Measurements from ENCODE around the gene ARHGAP26. TPM values are rescaled to one million over a fixed set of nuclear protein-coding genes. Genes with fewer than 3 reads are reported as not detected.

The ARHGAP26 gene
- total RNA-seq, 4 donors from 2014 or later: 61.0 to 76.7 (median 61.2) TPM

GRCh38 chr5:143271431-143271830 lies 501.3 kb downstream of the ARHGAP26 start:
- no peaks in the 10 kb centered on the region for H3K4me1 ChIP-seq
- no peaks in the 10 kb centered on the region for H3K27me3 ChIP-seq
- H3K4me3 ChIP-seq: no peak overlapping the region
- WGBS, 2 donors (ENCODE audit: low coverage in 1 of 2): 88 to 91% methylated on average over 2 of the region's 2 CpGs
- no peak for DNase-seq
- intact Hi-C loops (cut with DNase I; ENCODE audit: low total_unique reads): no loop called here
- in situ Hi-C loops (cut with MboI; ENCODE audit: low pct_ligation_motif_present in 1 of 4, low pct_unique_long_range_greater_than_20kb in 1 of 4, low sequenced_read_pairs in 3 of 4): no loop called here
- H3K9me3 ChIP-seq: no peaks in the 10 kb centered on the region
- TF ChIP-seq EP300 (IDR thresholded peaks at IDR 0.05; ENCODE audit: low read depth) (no peak), POLR2A (IDR thresholded peaks at IDR 0.05) (no peak), CTCF (IDR thresholded peaks at IDR 0.05) (no peak), POLR2AphosphoS5 (IDR thresholded peaks at IDR 0.05) (no peak)
- no peaks in the 10 kb centered on the region for H3K36me3 ChIP-seq
- H3K27ac ChIP-seq: no peak overlapping the region

GRCh38 chr5:143274952-143275351 lies 504.8 kb downstream of the ARHGAP26 start:
- Histone ChIP-seq H3K4me3 (no peak overlapping the region), H3K27me3 (no peaks in the 10 kb centered on the region), H3K27ac (no peak overlapping the region), H3K9me3 (no peaks in the 10 kb centered on the region), H3K36me3 (peaks cover 0 to 6% (median 0%) of the 10 kb centered on the region in 4 donors), H3K4me1 (no peaks in the 10 kb centered on the region)
- intact Hi-C loops (cut with DNase I; ENCODE audit: low total_unique reads): no loop called here
- no peak for DNase-seq
- WGBS, 2 donors (ENCODE audit: low coverage in 1 of 2): 75 to 77% methylated on average over 1 of the region's 1 CpG
- TF ChIP-seq POLR2AphosphoS5 (IDR thresholded peaks at IDR 0.05) (no peak), EP300 (IDR thresholded peaks at IDR 0.05; ENCODE audit: low read depth) (no peak), POLR2A (IDR thresholded peaks at IDR 0.05) (no peak), CTCF (IDR thresholded peaks at IDR 0.05) (no peak)
- in situ Hi-C loops (cut with MboI; ENCODE audit: low pct_ligation_motif_present in 1 of 4, low pct_unique_long_range_greater_than_20kb in 1 of 4, low sequenced_read_pairs in 3 of 4): no loop called here

- no peak for DNase-seq
- 78 to 81% methylated on average over 6 of the region's 6 CpGs for WGBS, 2 donors (ENCODE audit: low coverage in 1 of 2)
- no peaks in the 10 kb centered on the region for H3K27me3 ChIP-seq
- H3K4me3 ChIP-seq: no peak overlapping the region
- H3K9me3 ChIP-seq: no peaks in the 10 kb centered on the region
- no peaks in the 10 kb centered on the region for H3K4me1 ChIP-seq
- H3K36me3 ChIP-seq: peaks cover 0 to 6% (median 0%) of the 10 kb centered on the region in 4 donors
- intact Hi-C loops (cut with DNase I; ENCODE audit: low total_unique reads): no loop called here
- no peak overlapping the region for H3K27ac ChIP-seq
- TF ChIP-seq POLR2AphosphoS5 (IDR thresholded peaks at IDR 0.05) (no peak), CTCF (IDR thresholded peaks at IDR 0.05) (no peak), EP300 (IDR thresholded peaks at IDR 0.05; ENCODE audit: low read depth) (no peak), POLR2A (IDR thresholded peaks at IDR 0.05) (no peak)
- in situ Hi-C loops (cut with MboI; ENCODE audit: low pct_ligation_motif_present in 1 of 4, low pct_unique_long_range_greater_than_20kb in 1 of 4, low sequenced_read_pairs in 3 of 4): no loop called here
Measured at GRCh38 chr5:143275512-143276363, 505.6 kb downstream of the ARHGAP26 start.

- Histone ChIP-seq H3K36me3 (peaks cover 0 to 6% (median 0%) of the 10 kb centered on the region in 4 donors), H3K27ac (no peak overlapping the region), H3K4me1 (no peaks in the 10 kb centered on the region), H3K27me3 (no peaks in the 10 kb centered on the region), H3K9me3 (no peaks in the 10 kb centered on the region), H3K4me3 (no peak overlapping the region)
- 93 to 100% methylated on average over 1 to 2 of the region's 2 CpGs for WGBS, 2 donors (ENCODE audit: low coverage in 1 of 2)
- TF ChIP-seq CTCF (IDR thresholded peaks at IDR 0.05) (no peak), POLR2A (IDR thresholded peaks at IDR 0.05) (no peak), EP300 (IDR thresholded peaks at IDR 0.05; ENCODE audit: low read depth) (no peak), POLR2AphosphoS5 (IDR thresholded peaks at IDR 0.05) (no peak)
- DNase-seq: no peak
- in situ Hi-C loops (cut with MboI; ENCODE audit: low pct_ligation_motif_present in 1 of 4, low pct_unique_long_range_greater_than_20kb in 1 of 4, low sequenced_read_pairs in 3 of 4) (no loop called here), intact Hi-C loops (cut with DNase I; ENCODE audit: low total_unique reads) (no loop called here)
Measured at GRCh38 chr5:143277536-143277935, 507.4 kb downstream of the ARHGAP26 start.

Other genes with a start within 250 kb of the ARHGAP26 start
- gene FGF1, start 84.3 kb upstream of the ARHGAP26 start, total RNA-seq: under 1 TPM in 2 of 4 donors, not detected in 2; 0.32 to 0.41 TPM